H1 (cell line): ENCODE results near the gene CISH. TPM values are rescaled to one million over a fixed set of nuclear protein-coding genes. Genes with fewer than 3 reads are reported as not detected.

ENCODE experiments used
- BCL11A ChIP-seq, 2 experiments: IDR thresholded peaks; one replicate each; pipeline ENCODE4 v1.6.1; 2011; ENCODE audit warnings: low read depth in 2 of 2, low read length in 2 of 2, mild to moderate bottlenecking in 2 of 2
- POU5F1 ChIP-seq: IDR thresholded peaks from 2 replicates; pipeline ENCODE4 v1.6.1; 2011; ENCODE audit warnings: low read depth, mild to moderate bottlenecking, low read length, moderate library complexity
- SP1 ChIP-seq: IDR thresholded peaks from 2 replicates; pipeline ENCODE4 v1.6.1; 2011; ENCODE audit warnings: low read depth, low read length
- TBP ChIP-seq: IDR thresholded peaks from 2 replicates; pipeline ENCODE4 v1.6.1; 2011; ENCODE audit warnings: low read depth, low read length, improper control_type of control experiment
- polyA plus RNA-seq, 7 experiments: library from polyadenylated mRNA; depleted of rRNA in 3 of 7; stranded (reverse) in 5 of 7; unstranded in 2 of 7; fragments of >200 nt in 5 of 7; fragments of 200-250 nt in 2 of 7; gene quantifications; 1 replicate in 5 of 7; 2 replicates in 1 of 7; 4 replicates in 1 of 7; pipeline versions ENCODE4 v1.2.1 to v1.2.3, GENCODE V29; 2011 to 2013; ENCODE audit warnings: missing spikeins in 2 of 7, mixed read lengths in 2 of 7
- total RNA-seq: library from RNA; stranded (reverse); fragmentation: NEBNext Ultra II Directional; extraction: Animal tissue kit (Norgen Biotek cat#: 25700); gene quantifications from 2 replicates; pipeline ENCODE4 v1.2.1, GENCODE V29; 2021

The CISH gene
- total and polyA plus RNA-seq, 2 of the 8 experiments (the other 6 are each of a cell fraction or from before 2014, with no cell fraction given) = 1.9 to 2.2 TPM

- TF ChIP-seq POU5F1 (no peak), TBP (no peak), BCL11A (IDR thresholded peaks at IDR 0.05; ENCODE audit: low read depth in 2 of 2, low read length in 2 of 2) (no peak), SP1 (no peak)
Observed at GRCh38 chr3:50564321-50564720, 47.3 kb downstream of the CISH start (continued).
